SKM-1 (cell line): ENCODE measurements around the gene SKAP1.

Source experiments
- DNase-seq: peaks from one replicate; lab custom pipeline; 2025; ENCODE audit not compliant: unreplicated experiment; lab: John Stamatoyannopoulos, UW

The SKAP1 gene

DNA sequence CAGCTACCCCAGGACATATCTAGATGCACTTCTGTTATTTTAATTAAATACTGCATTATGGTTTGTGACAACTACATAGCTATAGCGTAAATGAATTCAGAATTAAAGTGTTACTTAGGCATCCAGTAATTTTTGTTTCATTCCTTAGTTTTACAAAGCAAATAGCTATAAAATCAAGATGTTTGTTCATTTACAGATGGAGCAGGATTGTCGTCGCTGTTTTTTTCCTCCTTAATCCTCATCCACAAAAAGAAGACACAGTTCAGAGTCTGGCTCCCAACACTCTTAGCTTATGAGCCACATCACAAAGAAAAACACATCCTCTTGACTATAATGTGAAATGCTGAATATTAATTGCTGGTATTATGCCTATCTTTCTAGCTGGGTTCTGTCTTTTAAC is 278.8 kb downstream of the SKAP1 start:
- no peak for DNase-seq

DNA sequence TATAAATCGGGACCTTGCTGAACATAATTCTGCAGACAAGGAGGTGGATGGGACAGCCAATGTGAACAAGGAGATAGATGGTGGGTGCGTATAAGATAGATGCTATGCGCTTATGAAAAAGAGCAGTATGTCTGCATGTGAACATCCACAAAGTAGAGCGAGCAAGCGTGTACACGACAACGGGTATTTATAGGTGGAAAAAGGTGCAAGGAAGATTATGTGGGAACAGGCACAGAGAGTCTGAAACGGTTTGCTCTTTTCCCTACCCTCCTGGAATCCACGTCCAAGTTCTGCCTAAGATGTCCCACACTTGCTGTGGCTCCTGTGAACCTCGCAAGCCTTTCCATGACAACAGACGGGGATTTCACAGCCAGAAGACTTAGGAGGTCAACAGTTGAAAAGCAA is 279.4 kb downstream of the SKAP1 start:
- no peak for DNase-seq

DNA sequence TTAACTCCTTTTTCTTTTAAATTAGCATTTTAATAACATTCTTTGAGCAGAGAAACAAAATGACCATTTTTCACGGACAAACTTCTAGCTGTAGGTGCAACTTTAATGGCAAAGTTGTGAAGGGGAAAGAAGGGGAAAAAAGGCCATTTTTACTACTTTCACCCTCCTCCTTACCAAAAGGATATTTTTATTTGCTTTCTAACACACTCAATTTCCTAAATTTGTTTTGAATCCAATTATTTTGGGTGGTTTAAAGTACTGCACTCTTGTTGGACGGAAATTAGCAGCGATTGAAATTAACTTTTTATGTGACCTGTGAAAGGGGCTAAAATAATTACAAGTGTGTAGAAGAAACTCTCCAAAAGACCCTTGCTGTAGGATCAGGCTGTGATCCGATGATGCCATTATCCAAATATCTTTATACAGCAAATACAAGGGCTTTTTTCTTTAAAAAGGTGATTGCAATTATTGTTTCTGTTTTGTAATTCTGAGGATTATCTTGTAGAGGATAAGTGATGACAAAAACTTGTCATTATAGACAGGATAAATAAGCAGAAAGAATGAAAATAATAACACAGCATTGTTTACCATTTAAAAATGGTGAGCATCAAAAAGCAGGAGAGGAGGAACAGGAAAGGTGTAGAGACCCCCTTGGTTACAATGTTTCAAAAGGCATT is 280.1 kb downstream of the SKAP1 start:
- DNase-seq: no peak

DNA sequence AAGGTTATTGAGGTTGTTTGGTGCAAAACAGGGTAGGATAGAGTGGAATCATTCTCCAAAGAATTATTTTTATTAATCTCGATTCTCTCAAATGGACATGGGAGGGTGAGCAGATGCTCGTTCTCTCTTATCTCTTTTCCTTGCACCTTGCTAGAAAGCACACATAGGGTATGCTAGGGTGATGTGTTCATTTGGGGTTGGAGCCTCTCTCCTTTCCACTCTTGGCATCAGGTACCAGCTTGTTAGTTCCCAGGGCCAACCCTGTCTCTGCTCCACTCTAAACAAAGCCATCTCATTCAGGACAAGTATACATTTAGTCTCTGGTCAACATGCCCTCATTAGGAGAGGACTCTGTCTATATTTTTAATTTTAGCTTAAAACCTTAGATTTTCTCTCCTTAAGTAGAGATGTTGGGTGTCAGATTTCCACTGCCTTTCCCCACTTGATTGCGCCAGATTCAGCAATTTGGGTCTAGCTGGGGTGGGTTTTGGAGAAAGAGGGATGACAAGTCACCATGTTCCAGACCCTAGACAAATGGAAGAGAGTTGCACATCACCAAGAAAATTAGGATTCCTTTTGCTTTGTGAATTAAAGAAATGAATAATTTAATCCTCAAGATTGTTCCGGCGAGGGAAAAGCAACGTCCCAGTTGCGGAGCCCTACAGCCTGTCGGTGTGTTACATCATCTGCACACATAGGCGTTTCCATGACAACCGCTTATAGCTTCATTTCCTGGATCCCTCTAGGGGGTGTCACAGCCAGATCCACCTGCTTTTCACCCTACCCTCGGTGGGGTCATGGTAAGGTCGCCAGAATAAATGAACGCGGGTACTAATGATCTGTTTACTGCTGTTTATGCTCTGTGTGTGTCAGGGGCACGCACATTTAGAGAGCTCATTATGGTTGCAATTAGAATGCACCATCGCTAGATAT is 280.9 kb downstream of the SKAP1 start:
- no peak for DNase-seq

DNA sequence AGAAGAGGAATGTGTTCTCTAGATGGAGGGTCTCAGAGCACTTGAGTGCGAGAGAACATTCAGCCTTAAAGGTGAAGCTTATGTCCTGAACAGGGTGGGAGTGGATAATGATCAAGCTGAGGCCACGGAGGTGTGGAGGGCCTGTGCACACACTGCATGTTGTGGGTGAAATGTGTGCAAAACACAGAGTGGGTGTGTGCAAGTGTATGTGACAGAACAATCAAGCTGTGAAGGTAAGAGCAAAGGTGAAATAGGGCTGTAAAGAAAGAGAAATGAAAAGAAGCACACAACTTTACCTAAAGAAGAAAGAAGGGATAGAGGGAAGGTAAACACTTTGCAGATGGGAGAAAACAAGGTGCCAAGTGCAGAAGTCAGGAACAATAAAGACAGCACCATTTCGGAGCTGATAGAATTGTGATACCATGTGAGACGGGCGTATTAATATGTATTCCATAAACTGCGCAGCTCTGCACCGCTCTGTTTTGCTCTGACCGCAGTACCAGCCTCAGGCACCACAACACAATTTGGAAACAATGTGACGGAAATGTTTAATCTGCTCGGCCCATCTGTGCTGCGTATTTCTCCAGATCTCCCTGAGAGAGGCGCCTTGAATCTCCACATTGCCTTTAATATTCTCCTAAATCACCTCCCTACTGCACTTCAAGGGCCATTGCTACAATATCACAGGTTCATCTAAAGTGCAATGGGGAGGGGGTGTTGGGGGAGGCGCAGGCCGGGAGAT is 281.8 kb downstream of the SKAP1 start:
- DNase-seq: no peak

DNA sequence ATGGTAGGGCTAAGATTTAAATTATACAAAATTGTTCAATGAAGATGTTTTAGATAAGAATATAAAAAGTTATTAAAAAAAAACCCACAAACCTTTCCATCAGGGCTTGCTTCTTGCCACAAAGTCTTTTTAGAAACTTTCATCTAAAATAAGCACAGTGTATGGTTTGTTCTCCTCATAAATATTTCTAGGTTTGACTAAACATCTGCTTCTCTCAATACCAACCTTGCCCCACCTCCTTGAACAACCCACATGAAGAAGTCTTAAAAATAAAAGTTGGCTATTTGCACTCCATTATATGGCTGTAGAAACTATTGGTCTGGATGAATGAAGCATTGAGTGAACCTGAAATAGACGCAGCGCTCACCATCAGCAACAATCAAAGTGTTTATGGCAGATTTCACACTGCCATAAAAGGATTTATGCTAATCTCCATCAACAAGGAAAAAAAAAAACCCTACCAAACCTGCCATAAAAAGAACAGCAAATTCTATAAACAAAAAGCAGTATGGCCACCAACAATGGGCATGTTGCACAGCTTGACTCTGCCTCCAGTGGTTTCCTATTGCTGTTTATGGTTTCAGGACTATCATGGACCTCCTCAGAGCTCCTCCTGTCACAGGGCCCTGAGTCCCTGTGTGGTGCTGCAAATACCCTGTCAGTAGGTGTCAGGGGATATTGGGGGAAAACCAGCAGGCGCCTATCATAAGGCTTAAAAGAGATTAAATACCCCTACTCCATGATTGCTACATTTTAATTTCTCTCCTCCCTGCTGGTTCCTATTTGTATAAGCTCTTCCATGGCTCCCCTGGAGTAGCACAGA is 284.8 kb downstream of the SKAP1 start:
- DNase-seq: no peak

DNA sequence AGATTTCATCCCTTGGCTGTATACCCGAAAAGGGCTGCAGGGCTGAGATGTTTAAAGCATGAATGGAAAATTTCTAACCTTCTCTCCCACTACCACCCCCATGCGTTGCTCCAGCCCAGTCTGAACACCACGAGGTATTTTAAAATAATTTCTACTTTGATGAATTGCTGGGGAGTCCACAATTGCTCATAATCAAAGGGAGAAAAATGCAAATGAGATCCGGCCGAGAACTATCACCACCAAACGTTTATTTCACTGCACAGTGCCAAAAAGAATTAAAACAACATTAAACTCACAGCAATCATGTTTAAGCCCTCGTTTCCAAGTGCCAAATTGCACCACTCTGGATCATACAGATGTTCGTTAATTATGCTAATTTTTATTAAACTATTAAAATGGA is 285.8 kb downstream of the SKAP1 start:
- no peak for DNase-seq

DNA sequence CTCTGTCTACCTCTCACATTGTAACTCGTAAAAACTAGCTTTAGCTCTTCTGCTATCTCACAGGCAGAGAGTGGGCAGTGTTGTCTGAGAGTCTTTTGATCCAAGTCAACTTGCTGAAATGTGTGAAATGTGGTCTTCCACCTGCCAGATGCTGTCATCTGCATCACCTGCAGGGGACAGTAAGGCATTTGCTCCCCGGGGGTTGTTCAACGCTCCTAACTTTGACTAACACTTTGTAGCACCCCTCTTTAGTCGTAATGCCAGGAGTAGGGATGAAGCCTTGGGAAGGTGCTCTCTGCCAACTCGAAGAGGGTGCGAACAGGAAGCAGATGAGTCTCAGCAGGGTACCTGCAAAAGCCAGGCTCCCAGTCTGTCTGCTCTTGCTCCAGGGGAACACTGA is 286.4 kb downstream of the SKAP1 start:
- DNase-seq: no peak

DNA sequence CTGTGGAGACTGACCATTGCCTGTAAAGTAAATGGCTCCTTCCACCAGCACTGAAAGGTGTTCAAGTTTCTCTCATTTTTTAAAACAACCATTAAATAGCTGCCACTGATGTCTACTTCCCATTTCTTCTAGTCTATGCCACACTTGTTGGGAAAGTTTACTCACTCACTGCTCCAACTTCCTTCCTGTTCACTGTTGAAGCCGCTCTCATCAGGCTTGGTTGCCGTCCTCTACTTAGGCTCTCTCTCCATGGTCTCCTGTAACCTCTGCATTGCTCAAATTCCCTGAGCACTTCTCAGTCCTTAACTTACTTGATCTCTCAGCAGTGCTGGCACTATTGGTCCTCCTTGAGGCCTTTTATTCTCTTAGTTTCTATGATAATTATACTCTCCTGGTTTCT is 290.1 kb downstream of the SKAP1 start:
- DNase-seq: peak; percentile 51

DNA sequence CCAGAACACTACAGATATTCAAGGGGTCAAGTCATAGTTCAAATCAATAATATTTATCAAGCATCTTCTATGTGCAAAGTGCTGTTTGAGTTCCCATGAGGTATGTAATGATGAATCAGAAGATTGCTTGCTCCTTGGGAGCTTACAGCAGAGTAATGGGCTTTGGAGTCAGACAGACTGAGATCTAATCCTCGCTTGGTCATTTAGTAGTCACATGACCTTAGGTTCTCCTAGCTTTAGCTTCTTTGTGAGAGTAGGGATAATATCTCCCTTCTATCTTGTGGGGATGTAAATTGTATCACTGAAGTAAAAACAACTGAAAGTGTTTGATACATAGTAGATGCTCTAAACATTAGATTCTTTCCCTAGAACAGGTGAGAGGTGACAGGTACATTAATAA is 292.4 kb downstream of the SKAP1 start:
- DNase-seq: no peak

DNA sequence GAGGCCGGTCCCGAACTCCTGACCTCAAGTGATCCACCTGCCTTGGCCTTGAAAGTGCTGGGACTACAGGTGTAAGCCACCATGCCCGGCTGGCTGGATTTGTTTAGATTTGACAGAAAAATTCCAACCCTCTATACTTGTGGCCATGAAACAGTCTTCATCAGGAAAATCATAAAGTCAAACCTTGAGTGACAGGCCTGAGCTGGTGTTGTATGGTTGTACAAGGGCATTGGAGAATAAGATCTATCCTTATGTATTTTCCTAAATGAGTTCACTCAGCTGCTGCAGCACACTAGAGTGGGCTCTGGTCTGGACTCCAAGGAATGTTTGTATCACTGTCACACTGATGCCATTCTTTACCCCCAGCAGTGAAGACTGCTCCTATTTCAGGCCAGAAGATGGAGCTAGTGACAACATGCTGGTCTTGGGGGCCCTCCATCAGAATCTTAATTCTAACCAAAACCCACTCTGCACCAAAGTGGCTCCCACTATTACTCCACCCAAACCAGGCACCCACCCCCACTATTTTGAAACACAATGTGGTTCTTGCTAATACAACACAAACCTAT is 295.0 kb downstream of the SKAP1 start:
- no peak for DNase-seq

DNA sequence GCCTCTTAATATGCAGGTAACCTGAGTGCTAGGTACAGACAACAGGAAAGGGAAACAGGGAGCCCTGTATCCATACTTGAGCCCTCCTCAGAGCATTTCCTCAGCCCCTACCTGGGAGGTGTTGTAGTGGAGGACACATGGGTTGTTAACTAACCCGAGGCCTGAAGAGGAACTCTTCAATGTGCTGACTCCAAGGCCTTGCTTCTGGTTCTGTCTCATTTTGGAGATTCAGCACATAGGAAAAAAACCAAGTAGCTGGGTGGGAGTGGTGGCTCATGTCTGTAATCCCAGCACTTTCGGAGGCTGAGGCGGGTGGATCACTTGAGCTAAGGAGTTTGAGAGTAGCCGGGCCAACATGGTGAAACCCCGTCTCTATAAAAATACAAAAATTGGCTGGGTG is 297.6 kb downstream of the SKAP1 start:
- DNase-seq: no peak

DNA sequence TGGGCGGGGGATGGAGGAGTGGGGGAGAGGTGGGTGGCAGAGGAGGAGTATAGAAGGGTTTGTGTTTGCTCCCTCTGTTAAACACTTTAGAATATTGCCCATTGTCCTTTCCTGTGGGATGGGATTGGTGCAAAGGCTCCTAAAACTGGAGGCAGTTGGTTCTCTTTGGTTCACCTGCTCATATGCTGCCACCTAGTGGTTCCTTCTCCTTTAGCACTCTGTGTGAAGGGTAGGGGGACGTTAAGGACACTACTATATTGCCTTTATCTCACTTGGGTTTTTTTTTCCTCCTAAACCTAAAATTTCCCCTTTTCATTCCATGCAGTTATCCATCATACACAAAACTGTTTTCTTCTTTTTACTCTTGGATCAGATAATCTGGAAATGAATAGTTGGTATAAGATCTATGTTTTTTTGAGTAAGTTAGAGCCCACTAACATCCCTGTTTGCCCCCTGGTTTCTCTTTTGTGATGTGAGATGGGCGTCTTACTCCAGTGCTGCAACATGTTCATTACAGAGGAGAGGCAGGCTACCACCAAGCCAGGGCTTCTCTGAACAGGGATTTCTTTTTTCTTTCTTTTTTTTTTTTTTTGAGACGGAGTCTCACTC is 298.7 kb downstream of the SKAP1 start:
- peak; percentile 46 for DNase-seq

DNA sequence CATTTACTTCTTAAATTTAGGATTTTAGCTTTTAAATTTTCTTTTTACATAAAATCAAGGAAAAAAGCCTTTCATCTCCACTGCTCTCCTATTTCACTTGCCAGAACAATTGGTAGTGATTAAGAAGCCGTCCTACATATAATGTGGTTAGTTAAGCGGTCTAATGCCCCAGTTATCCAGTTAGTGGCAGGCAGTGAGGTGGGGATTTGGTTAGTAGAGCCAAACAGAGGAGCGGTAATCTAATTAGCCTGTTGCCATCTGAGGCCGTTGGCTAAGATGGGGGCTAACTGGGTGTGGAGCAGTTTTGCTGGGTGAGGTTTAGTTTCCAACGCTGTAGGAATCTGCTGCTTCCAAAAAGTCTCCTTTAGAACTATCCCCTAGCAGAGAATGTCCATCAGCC is 300.0 kb downstream of the SKAP1 start:
- no peak for DNase-seq

DNA sequence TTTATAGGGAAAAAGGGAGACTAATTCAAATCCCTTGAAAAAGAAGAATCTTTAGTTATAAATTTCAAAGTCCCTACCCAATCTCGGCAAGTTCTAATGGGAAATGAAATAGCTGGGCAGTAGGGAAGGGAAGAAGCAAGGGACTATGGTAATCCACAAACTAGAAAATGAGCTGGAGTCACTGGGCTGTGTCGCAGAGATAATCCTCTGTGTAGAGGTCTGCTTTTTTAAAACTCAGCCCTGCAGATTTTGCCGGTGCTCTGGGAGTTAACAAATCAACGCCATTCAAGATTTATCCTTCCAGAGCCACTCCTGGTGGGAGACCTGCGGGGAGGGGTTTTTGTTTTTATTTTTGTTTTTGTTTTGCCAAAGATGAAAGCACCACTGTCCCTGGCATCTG is 301.6 kb downstream of the SKAP1 start:
- DNase-seq: no peak

DNA sequence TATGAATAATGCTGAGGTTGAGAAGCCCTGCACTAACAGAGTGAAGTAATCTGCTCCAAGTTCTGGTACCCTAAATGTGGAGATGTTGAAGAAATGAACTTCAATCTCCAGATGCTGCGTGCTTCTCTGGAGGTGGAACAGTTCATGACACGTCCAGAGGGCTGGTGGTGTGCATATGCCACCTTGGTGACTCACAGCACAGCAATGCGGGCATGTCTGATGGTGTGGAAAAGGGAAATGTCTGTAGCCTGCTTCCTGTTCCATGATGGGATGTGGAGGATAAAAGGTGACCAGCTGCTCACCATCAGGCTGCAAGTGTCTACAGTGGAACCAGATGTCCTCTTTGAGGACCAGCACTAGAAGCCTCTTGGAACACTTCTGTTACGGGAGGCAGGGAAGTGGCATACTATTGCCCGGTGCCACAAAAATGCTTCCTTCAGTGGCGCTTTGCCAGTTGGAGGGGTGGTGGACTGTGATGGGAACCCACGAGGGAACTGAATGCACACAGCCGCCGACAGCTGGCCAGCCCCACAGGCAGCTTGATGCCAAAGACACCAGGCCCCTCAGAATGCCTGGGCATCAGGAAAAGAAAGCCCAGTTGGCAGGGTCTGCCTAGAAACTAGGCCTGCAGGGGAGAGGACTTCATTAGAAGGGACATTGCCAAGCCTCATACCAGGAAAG is 302.5 kb downstream of the SKAP1 start:
- no peak for DNase-seq

DNA sequence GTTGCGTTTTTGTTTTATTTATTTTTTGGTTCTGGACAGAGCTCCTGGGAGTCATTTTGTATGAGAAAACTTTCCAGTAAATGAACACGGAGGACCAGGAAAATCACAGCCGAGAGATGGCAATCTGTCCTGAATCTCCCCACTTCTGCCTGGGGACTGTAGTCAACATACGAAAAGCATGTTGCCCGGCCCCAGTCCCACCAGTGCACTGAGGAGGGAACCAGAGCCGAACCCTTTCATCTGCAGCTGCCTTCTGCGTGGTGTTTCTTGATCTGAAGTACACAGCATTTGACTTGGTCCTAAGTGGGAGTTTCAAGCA is 303.5 kb downstream of the SKAP1 start:
- no peak for DNase-seq

DNA sequence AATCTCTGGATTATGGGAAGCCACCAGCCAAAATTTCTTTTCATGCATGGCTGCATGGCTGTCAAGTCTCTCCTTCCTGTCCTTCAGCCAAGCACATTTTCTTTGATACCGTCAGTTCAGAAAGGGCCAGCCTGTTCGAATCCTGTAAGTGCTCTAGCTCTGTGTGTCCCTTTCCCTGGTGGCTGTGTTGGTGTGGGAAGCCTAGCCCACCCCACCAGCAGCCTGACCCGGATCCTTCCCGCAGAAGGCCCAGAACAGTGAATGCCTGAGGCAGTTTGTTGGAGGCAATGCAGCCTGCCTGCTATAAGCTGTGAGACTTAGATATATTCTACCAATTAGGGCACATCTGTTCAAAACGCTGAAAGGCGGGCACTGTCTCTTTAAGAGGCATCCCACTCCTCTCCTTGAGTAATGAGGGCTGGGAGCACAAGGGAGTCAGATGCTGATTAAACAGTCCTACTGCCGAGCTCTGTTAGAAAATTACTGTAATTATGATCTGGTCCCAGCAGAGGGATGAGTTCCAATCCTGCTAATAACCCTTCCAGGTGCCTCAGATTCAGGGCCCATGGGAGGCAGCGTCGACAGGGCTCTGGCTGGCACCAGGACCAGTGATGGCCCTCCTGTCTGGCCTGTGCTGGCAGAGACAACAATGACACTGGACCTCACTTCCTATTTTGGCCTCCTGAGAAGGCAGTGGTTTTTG is 304.0 kb downstream of the SKAP1 start:
- DNase-seq: no peak

DNA sequence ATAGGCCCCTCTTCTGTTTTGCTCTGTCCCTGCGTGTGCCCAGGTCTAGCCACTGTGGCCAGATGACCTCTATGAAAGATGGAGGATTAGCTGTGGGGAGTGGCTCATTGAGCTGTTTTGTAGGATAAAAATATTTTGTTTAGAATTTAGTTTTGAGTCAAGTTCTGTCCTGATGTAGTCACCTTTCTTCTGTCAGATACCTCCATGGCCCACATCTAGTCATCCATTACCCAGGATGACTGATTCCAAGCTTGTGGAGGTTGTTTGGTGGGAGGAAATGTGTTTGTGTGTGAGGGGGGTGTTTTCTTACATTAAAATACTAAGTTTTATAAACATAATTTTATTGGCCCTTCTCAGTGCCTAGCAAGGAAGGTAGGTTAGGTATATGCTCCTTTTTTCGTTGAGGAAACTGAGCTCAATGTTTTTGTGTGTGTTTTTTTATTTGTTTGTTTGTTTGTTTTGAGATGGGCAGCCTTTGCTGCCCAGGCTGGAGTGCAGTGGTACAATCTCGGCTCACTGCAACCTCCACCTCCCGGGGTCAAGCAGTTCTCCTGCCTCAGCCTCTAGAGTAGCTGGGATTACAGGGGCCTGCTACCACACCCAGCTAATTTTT is 306.1 kb downstream of the SKAP1 start:
- DNase-seq: no peak
